ENCODE data around the gene BABAM2. TPM values are rescaled to one million over a fixed set of nuclear protein-coding genes. Genes with fewer than 3 reads are reported as not detected.

BABAM2 gene
- total and polyA plus RNA-seq, 2 of the 4 experiments (the other 2 are of a cell fraction) = 20.9 to 23.1 TPM

DNA sequence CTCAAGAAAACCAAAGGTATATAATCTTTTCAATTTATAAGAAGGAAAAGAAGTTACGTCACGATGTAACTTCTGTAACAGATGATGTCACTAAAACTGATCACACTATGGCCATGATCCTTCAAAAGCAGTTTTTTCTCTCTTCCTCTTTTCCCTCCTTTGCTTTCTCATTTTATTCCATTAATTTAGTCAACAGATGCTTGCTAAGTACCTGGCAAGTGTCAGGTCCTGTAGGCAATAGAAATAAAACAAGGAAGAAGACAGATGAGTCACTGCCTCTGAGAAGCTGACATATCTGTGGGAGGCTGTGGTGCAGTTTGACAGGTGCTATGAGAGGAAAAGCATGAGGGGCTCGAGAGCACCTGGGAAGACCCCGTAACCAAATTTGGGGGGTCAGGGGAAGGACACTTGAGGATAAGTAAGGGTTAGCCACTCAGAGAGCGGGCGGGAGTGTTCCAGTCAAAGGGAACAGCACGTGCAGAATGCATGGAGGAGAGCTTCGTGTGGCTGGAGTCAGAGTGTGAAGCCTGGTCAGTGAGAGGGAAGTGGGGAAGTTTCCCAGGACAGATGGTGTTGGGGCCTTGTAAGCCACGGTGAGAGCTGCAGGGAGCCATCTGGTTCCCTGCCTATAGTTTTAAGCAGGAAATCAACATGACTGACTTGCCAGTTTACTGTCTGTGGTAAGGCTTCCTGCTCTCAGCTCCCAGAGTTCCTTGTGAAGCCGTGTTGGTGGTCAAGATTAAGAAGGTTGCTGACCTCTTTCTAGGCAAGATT lies 303.3 kb downstream of the BABAM2 start:
- peaks cover 3% of the 10 kb centered on the region; the same call in 1 of the 2 replicates for H3K9me3 ChIP-seq (ENCODE audit: control insufficient read depth, insufficient read depth, low read length)
- no peak overlapping the region for H3K23ac ChIP-seq (ENCODE audit: low read depth, low read length)
- no peak for ATAC-seq (ENCODE audit: low read depth)
- H3K4me1 ChIP-seq (ENCODE audit: control insufficient read depth, insufficient read depth, low read length) = peaks cover 4% of the 10 kb centered on the region; the same call in 1 of the 2 replicates
- H2BK15ac ChIP-seq (ENCODE audit: low read depth, low read length) = no peak overlapping the region
- in situ Hi-C loops (cut with MboI; ENCODE audit: low sequenced_read_pairs) (no loop called here), intact Hi-C loops (cut with micrococcal nuclease) (no loop called here), dilution Hi-C loops (cut with HindIII; ENCODE audit: low sequenced_read_pairs, unreplicated experiment) (no loop called here)
- 0 out of 4 replicates have a peak, but pooled peaks cover 0 to 3% of the 10 kb centered on the region in 2 experiments for H3K79me1 ChIP-seq (ENCODE audit: low read depth in 1 of 2, low read length in 2 of 2)
- no peak overlapping the region; the same call in 1 of the 2 replicates for H3K4ac ChIP-seq (ENCODE audit: low read depth, low read length)
- TF ChIP-seq POLR2A (IDR thresholded peaks at IDR 0.05; ENCODE audit: low read depth, low read length) (no peak), CEBPB (IDR thresholded peaks at IDR 0.05; ENCODE audit: low read depth, low read length) (no peak), NFE2L2 (IDR thresholded peaks at IDR 0.05; ENCODE audit: low read depth, low read length) (no peak), SMC3 (IDR thresholded peaks at IDR 0.05; ENCODE audit: low read depth, low read length) (no peak), MXI1 (IDR thresholded peaks at IDR 0.05; ENCODE audit: borderline replicate concordance, low read depth, low read length) (no peak), CHD1 (IDR thresholded peaks at IDR 0.05; ENCODE audit: low read depth, low read length) (no peak), MAFK (IDR thresholded peaks at IDR 0.05; ENCODE audit: low read depth, low read length) (no peak), RFX5 (IDR thresholded peaks at IDR 0.05; ENCODE audit: low read depth, low read length) (no peak), BHLHE40 (IDR thresholded peaks at IDR 0.05; ENCODE audit: low read depth, low read length) (no peak), RAD21 (IDR thresholded peaks at IDR 0.05; ENCODE audit: low read length) (no peak), FOS (IDR thresholded peaks at IDR 0.05; ENCODE audit: low read depth, low read length) (no peak)
- TF ChIP-seq, protein P1, sequence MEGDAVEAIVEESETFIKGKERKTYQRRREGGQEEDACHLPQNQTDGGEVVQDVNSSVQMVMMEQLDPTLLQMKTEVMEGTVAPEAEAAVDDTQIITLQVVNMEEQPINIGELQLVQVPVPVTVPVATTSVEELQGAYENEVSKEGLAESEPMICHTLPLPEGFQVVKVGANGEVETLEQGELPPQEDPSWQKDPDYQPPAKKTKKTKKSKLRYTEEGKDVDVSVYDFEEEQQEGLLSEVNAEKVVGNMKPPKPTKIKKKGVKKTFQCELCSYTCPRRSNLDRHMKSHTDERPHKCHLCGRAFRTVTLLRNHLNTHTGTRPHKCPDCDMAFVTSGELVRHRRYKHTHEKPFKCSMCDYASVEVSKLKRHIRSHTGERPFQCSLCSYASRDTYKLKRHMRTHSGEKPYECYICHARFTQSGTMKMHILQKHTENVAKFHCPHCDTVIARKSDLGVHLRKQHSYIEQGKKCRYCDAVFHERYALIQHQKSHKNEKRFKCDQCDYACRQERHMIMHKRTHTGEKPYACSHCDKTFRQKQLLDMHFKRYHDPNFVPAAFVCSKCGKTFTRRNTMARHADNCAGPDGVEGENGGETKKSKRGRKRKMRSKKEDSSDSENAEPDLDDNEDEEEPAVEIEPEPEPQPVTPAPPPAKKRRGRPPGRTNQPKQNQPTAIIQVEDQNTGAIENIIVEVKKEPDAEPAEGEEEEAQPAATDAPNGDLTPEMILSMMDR (conservative IDR thresholded peaks at IDR 0.05; ENCODE audit: low read depth, low read length) = no peak
- TF ChIP-seq, protein P2, sequence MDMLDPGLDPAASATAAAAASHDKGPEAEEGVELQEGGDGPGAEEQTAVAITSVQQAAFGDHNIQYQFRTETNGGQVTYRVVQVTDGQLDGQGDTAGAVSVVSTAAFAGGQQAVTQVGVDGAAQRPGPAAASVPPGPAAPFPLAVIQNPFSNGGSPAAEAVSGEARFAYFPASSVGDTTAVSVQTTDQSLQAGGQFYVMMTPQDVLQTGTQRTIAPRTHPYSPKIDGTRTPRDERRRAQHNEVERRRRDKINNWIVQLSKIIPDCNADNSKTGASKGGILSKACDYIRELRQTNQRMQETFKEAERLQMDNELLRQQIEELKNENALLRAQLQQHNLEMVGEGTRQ (IDR thresholded peaks at IDR 0.05; ENCODE audit: low read depth, low read length) = no peak
- TF ChIP-seq, protein P3, sequence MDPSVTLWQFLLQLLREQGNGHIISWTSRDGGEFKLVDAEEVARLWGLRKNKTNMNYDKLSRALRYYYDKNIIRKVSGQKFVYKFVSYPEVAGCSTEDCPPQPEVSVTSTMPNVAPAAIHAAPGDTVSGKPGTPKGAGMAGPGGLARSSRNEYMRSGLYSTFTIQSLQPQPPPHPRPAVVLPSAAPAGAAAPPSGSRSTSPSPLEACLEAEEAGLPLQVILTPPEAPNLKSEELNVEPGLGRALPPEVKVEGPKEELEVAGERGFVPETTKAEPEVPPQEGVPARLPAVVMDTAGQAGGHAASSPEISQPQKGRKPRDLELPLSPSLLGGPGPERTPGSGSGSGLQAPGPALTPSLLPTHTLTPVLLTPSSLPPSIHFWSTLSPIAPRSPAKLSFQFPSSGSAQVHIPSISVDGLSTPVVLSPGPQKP (IDR thresholded peaks at IDR 0.05; ENCODE audit: borderline replicate concordance, low read depth, low read length) = no peak
- no peak overlapping the region for H4K91ac ChIP-seq (ENCODE audit: insufficient read depth, low read depth, low read length)
- H4K5ac ChIP-seq (ENCODE audit: low read depth, low read length) = no peak overlapping the region; the same call in 1 of the 2 replicates
- 0 out of 2 replicates have a peak overlapping the region, but pooled peaks have one; percentile 0 for H3K14ac ChIP-seq (replicated peaks; ENCODE audit: low read depth, low read length)
- 74% methylated on average over 7 of the region's 10 CpGs; no CpG with 5 or more reads in 1 of the 2 experiments for WGBS, 2 experiments (ENCODE audit: extremely low coverage in 2 of 2, insufficient read length in 1 of 2)
- peak overlapping the region in 1 of 2 experiments; percentile 58; a peak in 1 of 4 replicates for H4K8ac ChIP-seq (ENCODE audit: low read depth in 2 of 2, low read length in 2 of 2)
- no peak overlapping the region for H3K27ac ChIP-seq (ENCODE audit: insufficient read depth, low read length)
- ChIA-PET CTCF (no interaction called here), POLR2A (ENCODE audit: unreplicated experiment) (no interaction called here)
- no peak overlapping the region for H2BK20ac ChIP-seq (ENCODE audit: low read depth, low read length)
- no peaks in the 10 kb centered on the region for H3K9me1 ChIP-seq (ENCODE audit: insufficient read depth, low read length)
- no peaks in the 10 kb centered on the region for H3K27me3 ChIP-seq (ENCODE audit: control insufficient read depth, insufficient read depth, low read length)
- H3K4me3 ChIP-seq (ENCODE audit: insufficient read depth, low read depth, low read length) = no peak overlapping the region
- H2AK9ac ChIP-seq (replicated peaks; ENCODE audit: low read depth, low read length, poor library complexity) = peak overlapping the region; percentile 68
- H3K36me3 ChIP-seq (ENCODE audit: control insufficient read depth, insufficient read depth, low read length) = no peaks in the 10 kb centered on the region
- peak overlapping the region; percentile 59 for H2AFZ ChIP-seq (replicated peaks; ENCODE audit: low read length, poor library complexity)
- H3K9ac ChIP-seq (ENCODE audit: low read depth, low read length) = no peak overlapping the region
- peak overlapping the region; percentile 24; the same call in 1 of the 2 replicates for H3K18ac ChIP-seq (ENCODE audit: low read depth, low read length)
- BruUV-seq (replicated peaks) = no TSS peak
- DNase-seq = peak; percentile 46
- no peak overlapping the region for H3K4me2 ChIP-seq (ENCODE audit: low read depth, low read length)
- H2BK5ac ChIP-seq (ENCODE audit: low read depth, low read length, poor library complexity, severe bottlenecking) = no peak overlapping the region
- H2AK5ac ChIP-seq (ENCODE audit: low read depth, low read length) = peak overlapping the region; percentile 37; the same call in 1 of the 2 replicates
- peak overlapping the region; percentile 62; the same call in 1 of the 2 replicates for H2BK120ac ChIP-seq (ENCODE audit: low read depth, low read length)
- H4K20me1 ChIP-seq (ENCODE audit: insufficient read depth, low read length) = no peaks in the 10 kb centered on the region
- H3K56ac ChIP-seq (ENCODE audit: extremely low read depth, insufficient read depth, low read length) = no peak overlapping the region
